MM.1S (cell line): ENCODE data around the gene PELI3.

Experiments
- DNase-seq: peaks from one replicate; pipeline ENCODE4 v3.0.0-alpha.2; 2015
- H2AFZ ChIP-seq: fragments of 300-600 bp; sonication (generic); 2 replicates; pipeline ENCODE4 v1.6.0; 2016; ENCODE audit warnings: antibody characterized with exemption, low read length
- H3F3A ChIP-seq: fragments of 300-600 bp; sonication (generic); 2 replicates; pipeline ENCODE4 v1.6.1; 2016; ENCODE audit warnings: mild to moderate bottlenecking, antibody characterized with exemption, low read length, moderate library complexity, mixed read lengths; ENCODE audit not compliant: insufficient read depth
- H3K27ac ChIP-seq: fragments of 300-600 bp; sonication (generic); 2 replicates; pipeline ENCODE4 v1.5.1; 2016; ENCODE audit warnings: mild to moderate bottlenecking, low read length
- H3K27me3 ChIP-seq: fragments of 300-600 bp; sonication (generic); replicated peaks from 2 replicates; pipeline ENCODE4 v1.6.0; 2016; ENCODE audit warnings: low read length; ENCODE audit not compliant: insufficient read depth
- H3K36me3 ChIP-seq: fragments of 300-600 bp; sonication (generic); replicated peaks from 2 replicates; pipeline ENCODE4 v1.6.1; 2016; ENCODE audit warnings: mild to moderate bottlenecking, low read length, mixed read lengths; ENCODE audit not compliant: insufficient read depth
- H3K4me1 ChIP-seq: fragments of 300-600 bp; sonication (generic); 2 replicates; pipeline ENCODE4 v1.6.1; 2016; ENCODE audit warnings: low read length, mixed read lengths
- H3K4me2 ChIP-seq: fragments of 300-600 bp; sonication (generic); 2 replicates; pipeline ENCODE4 v1.6.0; 2016; ENCODE audit warnings: low read depth, low read length
- H3K4me3 ChIP-seq: fragments of 300-600 bp; sonication (generic); 2 replicates; pipeline ENCODE4 v1.5.1; 2016; ENCODE audit warnings: low read length, mixed read lengths
- H3K79me2 ChIP-seq: fragments of 300-600 bp; sonication (generic); 2 replicates; pipeline ENCODE4 v1.6.1; 2016; ENCODE audit warnings: mixed run types, low read length, mixed read lengths
- H3K9ac ChIP-seq: fragments of 300-600 bp; sonication (generic); 2 replicates; pipeline ENCODE4 v1.6.1; 2016; ENCODE audit warnings: low read length, mixed read lengths
- H3K9me2 ChIP-seq: fragments of 300-600 bp; sonication (generic); replicated peaks from 2 replicates; pipeline ENCODE4 v1.6.1; 2016; ENCODE audit warnings: mild to moderate bottlenecking, low read length, mixed read lengths; ENCODE audit not compliant: insufficient read depth
- H3K9me3 ChIP-seq: fragments of 300-600 bp; sonication (generic); replicated peaks from 2 replicates; pipeline ENCODE4 v1.6.1; 2016; ENCODE audit warnings: mild to moderate bottlenecking, low read length, mixed read lengths; ENCODE audit not compliant: insufficient read depth
- H4K20me1 ChIP-seq: fragments of 300-600 bp; sonication (generic); 2 replicates; pipeline ENCODE4 v1.6.1; 2016; ENCODE audit warnings: mild to moderate bottlenecking, low read length, moderate library complexity, mixed read lengths; ENCODE audit not compliant: insufficient read depth
- EZH2 ChIP-seq: fragments of 300-600 bp; sonication (generic); optimal IDR thresholded peaks from 2 replicates; pipeline ENCODE3; 2017; ENCODE audit warnings: low read depth, mild to moderate bottlenecking, antibody characterized with exemption, low read length, mixed read lengths
- EZH2phosphoT487 ChIP-seq: fragments of 300-600 bp; sonication (generic); IDR thresholded peaks from 2 replicates; pipeline ENCODE4 v1.6.1; 2018; ENCODE audit warnings: antibody characterized with exemption, low read length
- TF ChIP-seq, protein P1 (sequence below): fragments of 300-600 bp; sonication (generic); IDR thresholded peaks from 2 replicates; pipeline ENCODE4 v1.5.1; 2016; ENCODE audit warnings: antibody characterized with exemption, low read length, mixed read lengths

Gene PELI3

DNA sequence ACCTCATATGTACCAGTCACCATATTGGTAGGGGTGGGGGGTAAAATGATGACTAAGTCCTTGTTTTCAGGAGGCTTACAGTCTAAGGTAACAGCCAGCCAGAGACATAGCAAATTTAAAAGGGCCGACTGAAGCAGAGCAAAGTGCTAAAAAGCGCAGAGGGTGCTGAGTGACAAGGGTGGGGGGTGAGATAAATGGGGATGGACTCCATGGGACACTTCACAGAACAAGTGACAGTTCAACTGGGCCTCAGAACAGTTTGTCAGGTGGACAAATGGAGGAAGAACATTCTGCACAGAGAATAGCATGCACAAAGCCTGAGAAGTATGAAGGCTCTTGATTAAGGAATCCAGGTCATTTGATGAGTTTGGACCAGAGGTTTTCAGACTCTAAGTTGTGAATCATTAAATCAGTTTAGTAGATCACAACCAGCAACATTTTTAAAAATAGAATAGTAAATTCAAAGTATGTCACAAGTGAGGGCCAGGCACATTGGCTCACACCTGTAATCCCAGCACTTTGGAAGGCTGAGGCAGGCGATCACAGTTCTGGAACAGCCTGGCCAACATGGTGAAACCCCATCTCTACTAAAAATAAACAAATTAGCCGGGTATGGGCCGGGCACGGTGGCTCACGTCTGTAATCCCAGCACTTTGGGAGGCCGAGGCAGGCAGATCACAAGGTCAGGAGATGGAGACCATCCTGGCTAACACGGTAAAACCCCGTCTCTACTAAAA, 57.8 kb downstream of the PELI3 start:
- no peak for DNase-seq
- no peaks in the 10 kb centered on the region for H4K20me1 ChIP-seq

More for the DNA sequence above, 57.8 kb downstream of the PELI3 start:
- H2AFZ ChIP-seq = no peak overlapping the region
- no peak overlapping the region for H3K4me3 ChIP-seq
- H3K79me2 ChIP-seq = no peaks in the 10 kb centered on the region
- H3K9me2 ChIP-seq = no peaks in the 10 kb centered on the region
- H3K27me3 ChIP-seq = no peaks in the 10 kb centered on the region
- H3K27ac ChIP-seq = no peak overlapping the region
- no peaks in the 10 kb centered on the region for H3K9me3 ChIP-seq
- no peak overlapping the region for H3K9ac ChIP-seq
- no peak overlapping the region for H3K4me2 ChIP-seq
- no peaks in the 10 kb centered on the region for H3K4me1 ChIP-seq
- H3F3A ChIP-seq = no peaks in the 10 kb centered on the region
- H3K36me3 ChIP-seq = no peaks in the 10 kb centered on the region
- TF ChIP-seq, protein P1, sequence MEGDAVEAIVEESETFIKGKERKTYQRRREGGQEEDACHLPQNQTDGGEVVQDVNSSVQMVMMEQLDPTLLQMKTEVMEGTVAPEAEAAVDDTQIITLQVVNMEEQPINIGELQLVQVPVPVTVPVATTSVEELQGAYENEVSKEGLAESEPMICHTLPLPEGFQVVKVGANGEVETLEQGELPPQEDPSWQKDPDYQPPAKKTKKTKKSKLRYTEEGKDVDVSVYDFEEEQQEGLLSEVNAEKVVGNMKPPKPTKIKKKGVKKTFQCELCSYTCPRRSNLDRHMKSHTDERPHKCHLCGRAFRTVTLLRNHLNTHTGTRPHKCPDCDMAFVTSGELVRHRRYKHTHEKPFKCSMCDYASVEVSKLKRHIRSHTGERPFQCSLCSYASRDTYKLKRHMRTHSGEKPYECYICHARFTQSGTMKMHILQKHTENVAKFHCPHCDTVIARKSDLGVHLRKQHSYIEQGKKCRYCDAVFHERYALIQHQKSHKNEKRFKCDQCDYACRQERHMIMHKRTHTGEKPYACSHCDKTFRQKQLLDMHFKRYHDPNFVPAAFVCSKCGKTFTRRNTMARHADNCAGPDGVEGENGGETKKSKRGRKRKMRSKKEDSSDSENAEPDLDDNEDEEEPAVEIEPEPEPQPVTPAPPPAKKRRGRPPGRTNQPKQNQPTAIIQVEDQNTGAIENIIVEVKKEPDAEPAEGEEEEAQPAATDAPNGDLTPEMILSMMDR = no peak
- no peak for TF ChIP-seq EZH2
- no peak for TF ChIP-seq EZH2phosphoT487
